Ishikawa (cell line): Measurements from ENCODE around the gene SRGAP1.

Experiments used
- TAF1 ChIP-seq: IDR thresholded peaks from 2 replicates; pipeline ENCODE4 v1.6.1; 2012; ENCODE audit warnings: low read depth, mild to moderate bottlenecking
- YY1 ChIP-seq: IDR thresholded peaks from 2 replicates; pipeline ENCODE4 v1.6.1; 2012; ENCODE audit warnings: low read depth

GRCh38 chr12:64175254-64175945 is 330.9 kb downstream of the SRGAP1 start:
- TF ChIP-seq TAF1 (no peak), YY1 (no peak)
